Mesenteric fat pad (tissue), 1 donor: ENCODE data around the gene SRGAP2C. TPM values are rescaled to one million over a fixed set of nuclear protein-coding genes. Genes with fewer than 3 reads are reported as not detected.
"Not testable (repeated sequence)": the region's sequence is repeated elsewhere in the genome, so short reads cannot be mapped to it uniquely, and the experiment has no call there.

Experiments used
- DNase-seq: peaks from one replicate; pipeline ENCODE4 v3.0.0-alpha.2; 2020; ENCODE audit warnings: low spot score
- total RNA-seq: library from RNA; stranded (reverse); fragmentation: NEBNext Ultra II Directional; extraction: Animal tissue kit (Norgen Biotek cat#: 25700); gene quantifications from one replicate; pipeline ENCODE4 v1.2.1, GENCODE V29; 2021
- donor health status: DM: yes; HTN: yes; CAD: no.

Gene SRGAP2C
- total RNA-seq, 1 donor from 2014 or later, result 31.0 TPM

DNA sequence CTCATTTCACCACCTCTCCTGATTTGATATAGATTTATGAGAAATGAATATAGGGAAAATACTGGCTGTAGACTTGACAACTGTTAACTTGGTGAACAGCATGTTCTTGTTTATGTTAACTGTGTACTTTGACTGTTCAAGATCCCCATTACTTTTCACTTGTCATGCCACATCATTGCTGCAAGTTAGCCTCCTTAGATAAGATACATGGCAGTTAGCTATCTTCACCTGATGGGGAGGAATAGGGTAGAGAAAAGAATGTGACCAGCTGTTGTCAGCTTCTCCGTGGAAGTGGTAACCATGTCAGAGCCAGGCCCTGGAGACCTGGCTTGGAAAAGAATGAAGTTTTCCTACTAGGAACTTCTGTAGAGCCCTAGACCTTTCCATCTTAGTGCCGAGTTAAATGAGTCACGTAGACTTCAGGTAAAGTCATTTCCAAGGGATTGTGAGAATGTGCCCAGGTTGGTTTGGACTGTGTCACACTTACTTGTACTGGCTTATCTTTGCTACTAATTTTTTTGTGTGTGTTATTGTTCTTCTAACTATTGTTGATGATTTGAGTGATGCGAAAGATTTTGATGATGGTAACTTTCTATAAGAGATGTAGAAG lies 41.6 kb downstream of the SRGAP2C start:
- DNase-seq, result not testable (repeated sequence)

DNA sequence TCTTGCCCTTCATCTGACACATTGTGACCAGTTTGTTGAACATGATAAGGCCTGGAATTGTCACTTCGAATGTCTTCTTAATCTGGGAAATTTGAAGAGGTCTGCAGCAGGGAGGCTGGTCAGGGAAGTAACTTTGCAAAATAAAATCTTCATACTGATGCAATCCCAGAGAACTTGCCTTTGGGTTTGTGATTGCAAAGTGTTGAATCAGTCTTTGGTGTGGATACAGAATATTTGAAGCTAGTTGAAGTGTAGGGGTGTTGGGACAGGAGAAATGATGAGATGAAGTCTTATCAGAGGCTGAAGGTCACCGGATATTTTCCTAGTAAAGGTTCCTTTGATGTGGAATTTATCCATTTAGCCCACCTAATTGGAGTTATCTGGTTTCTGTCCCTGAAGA lies 42.1 kb downstream of the SRGAP2C start:
- DNase-seq, result not testable (repeated sequence)

DNA sequence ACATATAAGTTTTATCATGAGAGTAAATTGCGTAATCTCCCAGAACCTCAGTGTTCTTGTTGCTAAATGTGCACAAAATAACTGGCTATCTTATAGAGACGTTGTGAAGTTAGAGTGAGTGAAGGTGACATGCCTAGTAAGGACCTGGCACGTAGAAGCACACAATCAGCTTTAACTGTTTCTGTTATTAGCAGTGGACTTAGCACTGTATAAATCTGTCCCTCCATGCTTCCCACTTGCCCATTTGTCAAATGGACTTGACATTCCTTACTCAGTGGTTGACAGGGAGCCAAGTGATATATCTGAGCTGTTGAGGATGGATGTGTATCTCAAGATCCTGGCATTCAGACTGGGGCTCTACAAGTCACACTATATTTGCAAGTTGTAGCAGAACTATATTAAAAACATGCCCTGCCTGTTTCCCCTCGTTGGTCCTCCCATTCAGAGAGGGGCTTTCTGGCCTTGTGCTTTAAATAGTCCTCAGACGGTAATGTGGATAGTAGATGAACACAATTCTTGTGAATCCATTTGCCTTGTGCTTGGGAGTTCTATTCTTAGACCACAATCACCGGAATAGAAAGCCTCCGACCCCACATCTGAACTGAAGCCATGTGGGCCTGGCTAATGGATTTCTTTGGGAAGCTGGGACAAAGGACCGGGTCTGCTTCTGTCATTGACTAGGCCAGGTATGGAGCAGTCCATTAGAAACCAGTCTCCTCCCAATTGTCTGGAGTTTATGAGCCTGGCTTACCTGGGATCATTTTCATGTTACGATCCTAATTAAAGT lies 43.0 kb downstream of the SRGAP2C start:
- DNase-seq, result not testable (repeated sequence)

DNA sequence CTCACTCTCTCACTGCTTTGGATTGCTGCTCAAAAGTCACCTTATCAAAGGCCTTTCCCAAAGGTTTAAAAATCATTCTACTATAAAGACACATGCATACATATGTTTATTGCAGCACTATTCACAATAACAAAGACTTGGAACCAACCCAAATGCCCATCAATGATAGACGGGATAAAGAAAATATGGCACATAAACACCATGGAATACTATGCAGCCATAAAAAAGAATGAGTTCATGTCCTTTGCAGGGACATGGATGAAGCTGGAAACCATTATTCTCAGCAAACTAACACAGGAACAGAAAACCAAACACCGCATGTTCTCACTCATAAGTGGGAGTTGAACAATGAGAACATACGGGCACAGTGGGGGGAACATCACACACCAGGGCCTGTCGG lies 45.9 kb downstream of the SRGAP2C start:
- DNase-seq, result not testable (repeated sequence)

DNA sequence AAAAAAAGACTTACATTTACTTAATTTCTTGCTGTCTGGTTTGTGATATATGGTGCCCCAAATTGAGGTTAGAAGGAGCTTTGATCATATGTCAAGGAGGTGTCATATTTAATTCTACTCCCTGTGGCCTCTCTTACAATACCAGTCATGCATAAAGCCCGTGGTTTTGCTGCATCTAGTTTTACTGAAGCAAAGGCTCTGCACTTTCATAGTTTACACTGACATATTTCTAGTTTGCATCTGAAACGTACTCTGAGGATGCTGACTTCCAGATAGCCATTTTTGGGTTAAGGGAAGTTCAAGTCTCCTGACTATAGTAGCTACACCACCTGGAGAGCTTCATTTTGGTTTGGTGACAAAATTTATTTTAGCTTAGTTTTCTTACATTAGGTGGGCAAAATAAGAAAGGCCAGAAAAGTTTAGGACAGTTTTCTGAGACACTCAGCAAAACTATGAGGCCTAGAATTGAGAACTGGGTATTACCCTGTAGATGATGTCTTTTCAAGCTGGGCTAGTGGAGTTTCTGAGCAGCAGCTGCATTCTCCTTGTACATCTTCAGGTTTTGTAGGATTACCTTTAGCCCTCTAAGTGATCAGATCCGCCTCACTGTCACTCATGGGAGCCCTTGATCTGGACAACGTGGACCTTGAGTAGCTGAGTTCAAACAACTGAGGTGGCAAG lies 47.8 kb downstream of the SRGAP2C start:
- DNase-seq, result not testable (repeated sequence)

DNA sequence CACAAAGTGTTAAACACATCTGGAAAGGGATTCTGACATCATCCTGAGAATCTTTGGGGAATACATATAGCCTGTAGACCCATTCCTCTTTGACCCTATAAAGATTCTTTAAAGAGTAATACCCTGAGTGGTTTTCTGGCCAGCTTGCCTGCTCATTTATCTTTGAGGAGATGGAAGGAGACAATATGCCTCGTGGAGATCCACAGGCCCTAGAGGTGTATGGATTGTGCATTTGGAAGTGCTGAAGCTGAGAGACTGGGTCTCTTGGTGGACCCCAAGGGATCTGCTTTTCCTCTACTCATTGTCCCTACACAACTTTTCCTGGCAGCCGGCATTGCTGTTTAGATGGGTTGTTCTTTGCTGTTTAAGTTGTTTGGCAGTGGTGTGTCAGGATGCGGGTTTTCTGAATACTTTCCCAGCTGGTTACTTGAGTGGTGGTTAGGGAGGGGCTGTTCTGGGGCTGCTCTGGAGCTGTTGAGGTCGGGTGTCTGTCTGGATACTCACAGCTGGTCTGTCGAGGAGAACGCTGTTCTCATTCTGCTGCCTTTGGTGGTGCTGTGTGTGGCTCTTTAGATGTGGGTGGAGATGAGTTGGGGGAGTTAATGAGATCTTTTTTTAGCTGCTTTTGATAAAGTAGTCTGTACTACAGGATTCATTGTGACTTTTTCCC lies 49.5 kb downstream of the SRGAP2C start:
- not testable (repeated sequence) for DNase-seq

DNA sequence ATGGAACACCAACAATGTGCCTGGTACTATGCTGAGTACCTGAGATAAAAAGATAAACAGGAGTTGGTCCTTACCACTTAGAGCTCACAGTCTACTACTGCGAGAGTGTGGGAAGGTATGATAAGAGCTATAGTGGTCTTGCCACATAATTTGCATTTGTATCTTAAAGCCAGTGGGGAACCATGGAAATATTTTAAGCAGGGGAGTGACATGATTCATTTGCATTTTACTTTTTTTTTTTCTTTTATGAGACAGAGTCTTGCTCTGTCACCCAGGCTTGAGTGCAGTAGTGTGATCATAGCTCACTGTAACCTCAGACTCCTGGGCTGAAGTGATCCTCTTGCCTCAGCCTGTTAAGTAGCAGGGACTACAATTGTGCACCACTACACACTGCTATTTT lies 53.6 kb downstream of the SRGAP2C start:
- not testable (repeated sequence) for DNase-seq

DNA sequence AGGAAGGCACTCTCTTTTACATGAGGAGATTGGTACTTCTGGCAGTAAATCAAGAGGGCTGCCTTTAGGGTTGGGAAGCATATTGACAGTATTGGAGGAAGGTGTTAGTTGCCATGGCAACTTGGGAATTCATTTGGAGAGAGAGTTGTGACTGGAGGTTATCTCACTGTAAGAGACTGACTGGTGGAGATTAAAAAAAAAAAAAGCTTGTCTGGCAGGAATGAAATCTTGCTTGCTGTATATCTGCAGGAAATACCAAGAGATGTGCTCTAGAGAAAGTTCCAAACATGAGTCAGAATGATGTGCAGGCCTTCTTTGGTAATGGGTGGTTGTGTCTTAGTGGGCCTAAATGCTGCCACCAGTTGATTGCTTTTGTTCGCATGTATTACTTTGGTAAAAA lies 59.1 kb downstream of the SRGAP2C start:
- not testable (repeated sequence) for DNase-seq

DNA sequence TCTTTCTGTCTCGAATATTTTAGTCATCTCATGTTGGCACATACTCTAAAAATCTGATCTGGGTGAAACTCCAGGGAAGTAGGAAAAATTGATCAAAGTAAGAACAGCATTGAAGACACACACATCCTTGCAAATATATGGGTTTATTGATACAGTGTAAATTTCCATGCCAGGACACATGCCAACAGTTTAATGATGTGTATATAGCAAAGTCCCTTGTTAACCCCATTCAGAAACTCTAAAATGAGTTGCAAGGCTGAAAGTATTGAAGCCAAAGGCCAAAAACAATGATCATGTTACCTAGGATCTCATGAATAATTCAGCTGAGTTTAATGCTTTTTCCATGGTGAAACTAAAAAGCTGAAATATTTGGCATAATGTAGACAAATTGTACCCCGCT lies 61.6 kb downstream of the SRGAP2C start:
- not testable (repeated sequence) for DNase-seq

DNA sequence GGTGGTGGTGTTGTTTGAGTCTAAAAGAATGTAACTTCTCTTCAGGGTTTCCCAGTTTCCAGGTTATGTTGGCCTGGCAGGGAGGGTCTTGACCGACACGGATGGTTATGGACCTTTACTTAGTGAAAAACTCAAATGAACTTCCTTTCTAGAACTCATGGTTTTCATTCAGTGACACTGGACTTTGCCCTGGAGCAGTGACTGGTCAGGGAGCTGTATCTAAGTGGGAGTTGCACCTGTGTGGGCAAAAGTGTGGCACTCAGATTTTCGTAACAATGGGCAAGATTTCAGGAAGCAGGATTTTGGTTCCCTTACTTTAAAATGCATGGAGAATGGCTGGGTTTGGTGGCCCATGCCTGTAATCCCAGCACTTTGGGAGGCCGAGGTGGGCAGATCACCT lies 67.9 kb downstream of the SRGAP2C start:
- DNase-seq, result not testable (repeated sequence)

DNA sequence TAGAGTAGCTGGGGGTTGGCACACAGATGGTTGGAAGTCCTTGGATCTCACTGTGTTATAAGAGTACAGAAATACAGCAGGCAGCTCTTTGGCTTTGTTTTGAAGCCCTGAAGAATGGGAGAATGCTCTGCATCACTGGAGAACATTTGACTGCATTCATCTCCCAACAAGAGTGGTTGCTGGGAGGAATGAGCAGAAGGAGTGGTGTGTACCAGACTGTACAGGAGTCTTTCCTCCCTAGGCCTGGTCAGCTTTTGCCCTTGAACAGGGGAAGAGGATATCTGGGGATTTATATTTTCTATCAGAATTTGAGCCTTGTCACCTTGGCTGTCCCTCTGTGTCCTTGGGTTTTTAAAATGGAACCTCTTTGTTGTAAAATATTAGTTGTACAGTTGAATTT lies 69.8 kb downstream of the SRGAP2C start:
- DNase-seq, result not testable (repeated sequence)

DNA sequence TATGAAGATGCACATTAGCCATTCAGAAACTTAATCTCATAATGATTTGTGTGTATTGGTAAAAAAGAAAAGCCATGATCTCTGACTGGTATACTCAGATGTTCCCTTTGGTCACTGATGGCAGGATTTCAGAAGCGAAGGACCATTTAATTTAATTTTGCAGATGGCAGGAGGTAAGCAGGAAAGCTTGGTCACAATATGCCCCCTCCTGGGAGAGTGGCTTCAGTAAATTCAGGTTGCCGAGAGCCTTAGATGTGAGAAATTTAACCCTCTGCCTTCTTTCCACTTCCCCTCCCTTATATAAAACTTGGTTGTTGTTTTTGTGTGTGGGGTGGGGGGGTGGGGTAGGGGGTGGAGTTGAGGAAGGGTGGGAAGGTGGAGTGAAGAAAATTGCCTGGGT lies 72.9 kb downstream of the SRGAP2C start:
- not testable (repeated sequence) for DNase-seq

DNA sequence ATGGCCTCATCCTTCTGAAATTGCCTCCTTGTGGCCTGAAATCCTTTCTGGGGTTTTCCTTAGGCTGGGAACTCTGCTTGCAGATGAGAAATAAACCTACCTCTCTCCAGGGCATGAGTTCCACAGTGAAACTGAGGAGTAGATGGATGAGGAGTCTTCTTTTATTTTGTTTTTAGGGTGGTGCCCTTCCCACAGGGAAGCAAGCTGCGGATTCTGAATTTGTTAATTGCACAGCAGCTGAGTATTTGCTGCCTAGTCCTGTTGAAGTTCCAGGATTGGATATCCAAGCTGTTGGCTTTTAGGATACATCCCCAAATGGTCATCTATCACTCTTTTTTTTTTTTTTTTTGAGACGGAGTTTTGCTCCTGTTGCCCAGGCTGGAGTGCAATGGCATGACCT lies 73.4 kb downstream of the SRGAP2C start:
- DNase-seq, result not testable (repeated sequence)

DNA sequence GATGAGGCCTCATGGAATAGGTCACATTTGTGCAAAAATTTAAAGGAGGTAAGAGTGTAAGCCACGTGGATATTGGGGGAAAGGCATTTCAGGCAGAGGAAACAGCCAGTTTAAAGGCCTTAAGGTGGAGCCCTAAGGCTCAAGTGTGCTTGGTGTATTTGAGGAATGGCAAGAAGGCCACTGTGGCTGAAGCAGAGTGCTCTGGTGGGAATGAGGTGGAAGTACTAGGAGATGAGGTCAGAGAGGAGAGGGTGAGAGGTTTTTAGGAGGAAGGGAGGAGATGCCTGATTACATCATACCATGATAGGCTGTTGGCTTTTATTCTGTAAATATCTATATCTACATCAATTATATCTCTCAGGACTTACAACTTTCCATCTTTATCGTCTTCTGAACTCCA lies 75.4 kb downstream of the SRGAP2C start:
- not testable (repeated sequence) for DNase-seq

DNA sequence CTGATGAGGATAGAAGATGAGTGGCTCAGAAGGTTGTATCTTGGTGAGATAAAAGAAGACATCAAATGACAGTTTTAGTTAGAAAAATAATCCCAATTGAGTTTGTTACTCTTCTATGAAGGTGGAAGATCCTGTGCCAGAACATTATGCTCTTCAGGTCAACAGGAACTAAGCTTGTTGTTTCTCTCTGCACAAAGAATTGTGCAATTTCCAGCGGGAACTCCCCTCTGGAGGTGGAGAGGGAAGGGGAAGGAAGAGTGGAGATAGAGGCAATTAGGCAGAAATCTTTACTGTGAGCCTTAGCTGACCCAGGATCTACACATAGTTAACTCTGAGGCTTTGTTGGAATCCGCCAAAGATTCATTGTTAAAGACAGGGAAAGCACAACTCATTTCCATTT lies 77.4 kb downstream of the SRGAP2C start:
- not testable (repeated sequence) for DNase-seq

DNA sequence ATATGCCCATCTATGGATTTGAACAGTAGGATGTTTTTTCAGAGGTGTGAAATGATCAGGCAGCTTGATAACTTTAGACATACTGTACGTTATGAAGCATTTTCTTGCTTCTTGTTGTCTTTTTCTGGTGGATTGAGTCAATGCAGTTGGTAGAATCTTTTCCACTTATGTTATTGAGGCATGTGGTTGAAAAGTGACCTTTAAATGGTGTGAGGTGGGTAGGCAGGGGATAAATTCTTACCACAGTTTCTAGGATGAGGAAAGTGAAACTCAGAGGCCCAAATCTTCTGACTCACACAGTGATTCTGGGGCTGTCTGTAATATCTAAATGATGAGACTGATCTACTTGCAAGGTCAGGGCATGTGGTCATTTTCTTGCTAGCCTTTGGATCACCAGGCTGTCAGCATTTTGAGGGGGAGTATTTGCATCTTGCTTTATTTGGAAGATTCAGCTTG lies 79.0 kb downstream of the SRGAP2C start:
- not testable (repeated sequence) for DNase-seq

DNA sequence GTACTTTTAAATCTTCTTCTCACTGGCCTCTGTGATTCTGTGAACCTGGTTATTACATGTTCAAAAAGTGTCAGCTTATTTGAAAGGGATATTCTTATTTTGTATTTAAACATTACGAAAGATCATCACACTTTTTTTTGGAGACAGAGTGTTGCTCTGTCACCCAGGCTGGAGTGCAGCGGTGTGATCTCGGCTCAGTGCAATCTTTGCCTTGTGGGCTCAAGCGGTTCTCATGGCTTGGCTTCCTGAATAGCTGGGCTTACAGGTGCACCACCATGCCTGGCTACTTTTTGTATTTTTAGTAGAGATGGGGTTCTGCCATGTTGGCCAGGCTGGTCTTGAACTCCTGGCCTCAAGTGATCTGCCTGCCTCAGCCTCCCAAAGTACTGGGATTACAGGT lies 82.3 kb downstream of the SRGAP2C start:
- DNase-seq, result not testable (repeated sequence)

DNA sequence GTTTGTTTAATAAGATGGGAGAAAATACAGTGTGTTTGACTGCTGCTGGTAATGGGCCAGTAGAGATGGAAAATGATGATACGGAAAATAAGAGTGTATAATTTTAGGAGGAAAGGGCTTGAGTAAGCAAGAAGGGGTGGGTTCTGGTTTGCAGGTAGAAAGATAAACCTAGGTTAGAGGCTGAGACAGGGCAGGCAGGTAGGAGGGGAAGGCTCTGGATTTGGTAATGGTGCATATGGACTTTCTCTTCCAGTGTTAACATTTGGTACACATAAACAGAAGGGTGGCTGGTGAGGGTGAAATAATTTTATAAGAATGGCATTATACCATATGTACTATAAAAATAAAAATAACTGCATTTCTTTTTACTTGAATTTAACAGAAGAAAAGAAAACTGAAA lies 84.5 kb downstream of the SRGAP2C start:
- not testable (repeated sequence) for DNase-seq

DNA sequence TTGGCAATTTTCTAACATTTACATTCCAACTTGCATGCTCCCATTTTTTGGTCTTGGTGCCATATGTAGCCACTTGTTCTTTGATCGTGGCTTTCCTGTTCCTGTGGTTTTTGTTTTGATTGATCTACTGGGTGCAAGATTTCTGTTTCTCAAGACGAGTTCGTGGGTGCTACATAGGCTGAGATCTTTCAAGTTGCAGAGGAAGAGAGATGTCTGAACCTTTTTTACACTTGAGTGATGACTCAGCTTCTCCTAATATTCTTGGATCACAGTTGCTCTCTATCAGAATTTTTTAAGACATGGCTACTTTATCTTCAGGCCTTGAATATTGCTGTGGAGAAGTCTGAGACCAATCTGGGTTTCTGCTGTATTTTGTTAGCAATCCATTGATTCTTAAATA lies 85.2 kb downstream of the SRGAP2C start:
- not testable (repeated sequence) for DNase-seq

DNA sequence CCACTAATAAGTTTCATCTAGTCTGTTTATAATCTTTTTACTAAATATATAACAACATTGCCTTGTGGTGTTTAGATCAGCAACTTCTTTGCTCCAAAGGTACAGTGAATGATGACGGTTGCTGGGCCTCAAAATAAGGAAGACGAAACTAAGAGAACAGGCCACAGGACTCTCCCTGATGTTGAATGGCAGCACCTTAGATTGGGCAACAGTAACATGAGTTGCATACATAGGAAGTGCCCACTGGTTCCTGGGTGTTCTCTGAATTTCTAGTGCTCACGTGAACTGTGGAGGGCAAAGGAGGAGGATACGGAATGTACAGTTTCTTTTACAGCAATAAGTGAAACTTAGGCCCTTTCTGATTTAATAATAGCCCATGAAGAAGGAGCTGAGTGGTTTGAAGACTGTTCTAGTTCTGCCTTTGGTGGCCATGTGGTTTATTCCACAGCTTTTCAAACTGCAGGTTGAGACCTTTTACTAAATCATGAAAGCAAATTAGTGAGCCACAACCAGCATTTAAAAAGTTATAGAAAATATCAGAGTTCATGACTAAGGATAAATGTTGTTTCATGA lies 86.5 kb downstream of the SRGAP2C start:
- not testable (repeated sequence) for DNase-seq

DNA sequence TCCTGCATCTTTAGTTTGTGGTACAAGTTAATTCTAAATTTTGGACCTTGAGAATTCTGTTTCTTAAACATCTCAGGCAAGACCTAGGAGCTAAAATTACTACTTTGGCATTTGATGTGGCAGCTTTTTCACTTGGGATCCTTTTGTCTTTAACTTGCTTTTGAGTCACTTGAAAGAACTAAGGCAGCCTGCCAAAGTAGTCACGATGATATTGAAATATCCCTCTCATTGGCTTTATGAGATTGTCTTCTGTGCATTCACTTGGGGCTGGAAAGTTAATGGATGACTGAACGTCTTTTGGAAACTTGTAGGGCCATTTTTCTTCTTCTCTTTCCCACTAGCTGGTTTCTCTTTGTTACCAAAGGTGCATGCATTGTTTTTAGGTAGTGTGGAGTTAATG lies 90.7 kb downstream of the SRGAP2C start:
- DNase-seq, result not testable (repeated sequence)
